ENCODE measurements around the gene C12orf43.

Gene C12orf43

GRCh38 chr12:120994589-120995337, 21.5 kb downstream of the C12orf43 start:
- H3K36me3 Mint-ChIP-seq: no peaks in the 10 kb centered on the region
- no peaks in the 10 kb centered on the region for H3K4me1 Mint-ChIP-seq
- peaks cover 5% of the 10 kb centered on the region for H3K9me3 Mint-ChIP-seq
- no peak overlapping the region for H3K27ac Mint-ChIP-seq
- no peak overlapping the region for H3K4me3 Mint-ChIP-seq
- ATAC-seq (no peak), DNase-seq (ENCODE audit: low spot score in 2 of 2) (no peak)

DNA sequence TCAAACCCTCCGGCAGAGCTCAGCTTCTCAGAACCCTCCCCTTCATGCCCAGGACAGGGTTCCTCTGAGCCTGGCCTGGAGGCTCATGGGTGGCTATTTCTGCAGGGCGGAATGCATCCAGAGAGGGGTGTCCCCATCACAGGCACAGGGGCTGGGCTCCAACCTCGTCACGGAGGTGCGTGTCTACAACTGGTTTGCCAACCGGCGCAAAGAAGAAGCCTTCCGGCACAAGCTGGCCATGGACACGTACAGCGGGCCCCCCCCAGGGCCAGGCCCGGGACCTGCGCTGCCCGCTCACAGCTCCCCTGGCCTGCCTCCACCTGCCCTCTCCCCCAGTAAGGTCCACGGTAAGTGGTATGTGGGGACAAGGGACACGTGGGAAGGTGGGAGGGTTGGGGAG, 22.2 kb downstream of the C12orf43 start:
- peaks cover 5% of the 10 kb centered on the region for H3K9me3 Mint-ChIP-seq

GRCh38 chr12:120993496-120993895, 22.8 kb downstream of the C12orf43 start:
- H3K27ac Mint-ChIP-seq: no peak overlapping the region
- no peaks in the 10 kb centered on the region for H3K4me1 Mint-ChIP-seq
- H3K9me3 Mint-ChIP-seq: peaks cover 5% of the 10 kb centered on the region
- DNase-seq (ENCODE audit: low spot score in 2 of 2) (no peak), ATAC-seq (no peak)
- H3K36me3 Mint-ChIP-seq: no peaks in the 10 kb centered on the region
- no peak overlapping the region for H3K4me3 Mint-ChIP-seq

More for the DNA sequence above, 22.2 kb downstream of the C12orf43 start:
- H3K4me1 Mint-ChIP-seq: no peaks in the 10 kb centered on the region
- H3K4me3 Mint-ChIP-seq: no peak overlapping the region
- no peak for DNase-seq (ENCODE audit: low spot score in 2 of 2)
- ATAC-seq: no peak
- no peak overlapping the region for H3K27ac Mint-ChIP-seq
- H3K36me3 Mint-ChIP-seq: no peaks in the 10 kb centered on the region

GRCh38 chr12:120992989-120993388, 23.3 kb downstream of the C12orf43 start:
- Mint-ChIP-seq H3K4me3 (no peak overlapping the region), H3K9me3 (peaks cover 5% of the 10 kb centered on the region), H3K27ac (no peak overlapping the region), H3K36me3 (no peaks in the 10 kb centered on the region), H3K4me1 (no peaks in the 10 kb centered on the region)
- ATAC-seq: no peak
- no peak for DNase-seq (ENCODE audit: low spot score in 2 of 2)

GRCh38 chr12:120991965-120992364, 24.3 kb downstream of the C12orf43 start:
- Mint-ChIP-seq H3K36me3 (no peaks in the 10 kb centered on the region), H3K4me1 (no peaks in the 10 kb centered on the region), H3K27ac (no peak overlapping the region), H3K4me3 (no peak overlapping the region), H3K9me3 (peaks cover 5% of the 10 kb centered on the region)
- DNase-seq (ENCODE audit: low spot score in 2 of 2): no peak
- ATAC-seq: no peak

- Mint-ChIP-seq H3K9me3 (peaks cover 5% of the 10 kb centered on the region), H3K27ac (no peak overlapping the region), H3K4me3 (no peak overlapping the region), H3K36me3 (no peaks in the 10 kb centered on the region), H3K4me1 (no peaks in the 10 kb centered on the region)
- ATAC-seq (no peak), DNase-seq (ENCODE audit: low spot score in 2 of 2) (no peak)
Observed at GRCh38 chr12:120990487-120991055, 25.7 kb downstream of the C12orf43 start.

- no peak for DNase-seq (ENCODE audit: low spot score in 2 of 2)
- no peak for ATAC-seq
- Mint-ChIP-seq H3K4me1 (no peaks in the 10 kb centered on the region), H3K36me3 (no peaks in the 10 kb centered on the region), H3K9me3 (no peaks in the 10 kb centered on the region), H3K27ac (no peak overlapping the region), H3K4me3 (no peak overlapping the region)
Observed at GRCh38 chr12:120989687-120990086, 26.6 kb downstream of the C12orf43 start.

DNA sequence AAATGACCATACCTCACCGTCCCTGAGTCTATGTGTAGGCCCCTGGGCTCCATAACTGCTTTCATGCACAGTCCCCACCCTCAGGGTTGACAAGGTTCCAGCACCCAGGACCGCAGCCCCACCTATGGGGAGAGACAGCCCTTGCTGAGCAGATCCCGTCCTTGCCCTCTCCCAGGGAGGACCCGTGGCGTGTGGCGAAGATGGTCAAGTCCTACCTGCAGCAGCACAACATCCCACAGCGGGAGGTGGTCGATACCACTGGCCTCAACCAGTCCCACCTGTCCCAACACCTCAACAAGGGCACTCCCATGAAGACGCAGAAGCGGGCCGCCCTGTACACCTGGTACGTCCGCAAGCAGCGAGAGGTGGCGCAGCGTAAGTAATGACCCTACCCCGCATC, 27.6 kb downstream of the C12orf43 start:
- ATAC-seq (no peak), DNase-seq (ENCODE audit: low spot score in 2 of 2) (no peak)
- Mint-ChIP-seq H3K9me3 (no peaks in the 10 kb centered on the region), H3K4me3 (no peak overlapping the region), H3K4me1 (no peaks in the 10 kb centered on the region), H3K36me3 (no peaks in the 10 kb centered on the region), H3K27ac (no peak overlapping the region)

- ATAC-seq: no peak
- H3K9me3 Mint-ChIP-seq: no peaks in the 10 kb centered on the region
Observed at GRCh38 chr12:120988234-120988633, 28.1 kb downstream of the C12orf43 start.

DNA sequence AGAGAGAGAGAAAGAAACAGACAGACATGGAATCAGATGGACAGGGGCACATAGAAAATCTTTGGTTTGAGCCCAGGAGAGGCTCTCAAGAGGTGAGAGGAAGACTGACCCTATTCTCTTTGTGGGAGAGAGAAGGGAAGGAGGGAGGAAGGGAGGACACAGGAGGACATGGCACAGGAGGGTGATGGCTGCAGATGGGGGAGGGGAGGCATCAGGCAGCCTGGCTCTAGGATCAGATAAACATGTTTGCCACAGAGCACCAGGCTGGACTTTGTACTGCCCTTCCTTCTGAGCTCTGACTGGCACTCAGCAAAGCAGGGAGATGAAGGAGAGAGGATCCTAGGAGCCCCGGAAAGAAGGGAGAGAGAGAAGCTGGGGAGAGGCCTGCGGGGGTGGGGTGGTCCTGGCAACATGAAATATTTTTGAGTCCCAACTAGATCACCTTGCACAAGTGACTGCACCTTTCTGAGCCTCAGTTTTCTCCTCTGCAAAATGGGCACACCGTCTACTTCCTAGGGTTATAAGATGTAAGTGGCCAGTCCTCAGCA, 31.9 kb downstream of the C12orf43 start:
- Mint-ChIP-seq H3K36me3 (no peaks in the 10 kb centered on the region), H3K4me3 (no peak overlapping the region), H3K27ac (no peak overlapping the region), H3K4me1 (no peaks in the 10 kb centered on the region), H3K9me3 (no peaks in the 10 kb centered on the region)
- DNase-seq (ENCODE audit: low spot score in 2 of 2) (no peak), ATAC-seq (no peak)

More at GRCh38 chr12:120988234-120988633, 28.1 kb downstream of the C12orf43 start:
- no peak overlapping the region for H3K27ac Mint-ChIP-seq
- no peak for DNase-seq (ENCODE audit: low spot score in 2 of 2)
- no peaks in the 10 kb centered on the region for H3K4me1 Mint-ChIP-seq
- no peaks in the 10 kb centered on the region for H3K36me3 Mint-ChIP-seq
- no peak overlapping the region for H3K4me3 Mint-ChIP-seq

DNA sequence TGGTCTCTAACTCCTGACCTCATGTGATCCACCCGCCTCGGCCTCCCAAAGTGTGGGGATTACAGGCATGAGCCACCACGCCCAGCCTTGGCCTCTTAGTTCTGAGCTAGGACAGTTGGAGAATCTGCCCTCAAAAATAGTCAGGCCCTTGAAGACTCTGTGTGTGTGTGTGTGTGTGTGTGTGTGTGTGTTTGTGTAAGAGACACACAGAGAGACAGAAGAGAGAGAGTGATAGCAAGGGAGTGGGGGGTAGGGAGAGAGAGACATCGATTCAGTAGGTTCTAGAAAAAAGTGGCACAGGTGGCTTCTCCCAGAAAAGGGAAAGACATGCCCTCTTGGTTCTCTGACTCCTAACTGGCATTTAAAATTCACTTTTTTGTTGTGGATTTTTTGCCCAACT, 32.5 kb downstream of the C12orf43 start:
- H3K27ac Mint-ChIP-seq: no peak overlapping the region
- ATAC-seq: no peak
- DNase-seq (ENCODE audit: low spot score in 2 of 2): no peak
- no peak overlapping the region for H3K4me3 Mint-ChIP-seq
- no peaks in the 10 kb centered on the region for H3K4me1 Mint-ChIP-seq
- no peaks in the 10 kb centered on the region for H3K9me3 Mint-ChIP-seq
- H3K36me3 Mint-ChIP-seq: no peaks in the 10 kb centered on the region

DNA sequence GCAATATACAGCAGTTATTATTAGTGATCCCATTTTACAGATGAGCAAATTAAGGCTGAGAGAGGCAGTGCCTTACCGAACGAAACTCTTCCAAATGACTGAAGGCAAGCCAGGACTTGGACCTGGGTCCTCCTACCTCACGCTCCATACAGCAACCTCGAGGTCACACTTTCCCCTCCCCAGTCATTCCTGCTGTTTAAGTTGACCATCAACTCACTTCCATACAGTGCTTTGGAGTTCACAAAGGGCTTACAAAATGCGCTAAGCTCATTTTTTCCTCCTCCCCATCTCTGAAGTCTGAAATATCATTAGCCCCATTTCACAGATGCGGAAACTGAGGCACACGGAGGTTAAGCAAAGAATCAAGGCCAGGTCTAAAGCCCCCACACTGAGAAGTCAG, 33.6 kb downstream of the C12orf43 start:
- Mint-ChIP-seq H3K9me3 (no peaks in the 10 kb centered on the region), H3K27ac (no peak overlapping the region), H3K4me1 (no peaks in the 10 kb centered on the region), H3K36me3 (no peaks in the 10 kb centered on the region), H3K4me3 (no peak overlapping the region)
- ATAC-seq: no peak
- no peak for DNase-seq (ENCODE audit: low spot score in 2 of 2)

DNA sequence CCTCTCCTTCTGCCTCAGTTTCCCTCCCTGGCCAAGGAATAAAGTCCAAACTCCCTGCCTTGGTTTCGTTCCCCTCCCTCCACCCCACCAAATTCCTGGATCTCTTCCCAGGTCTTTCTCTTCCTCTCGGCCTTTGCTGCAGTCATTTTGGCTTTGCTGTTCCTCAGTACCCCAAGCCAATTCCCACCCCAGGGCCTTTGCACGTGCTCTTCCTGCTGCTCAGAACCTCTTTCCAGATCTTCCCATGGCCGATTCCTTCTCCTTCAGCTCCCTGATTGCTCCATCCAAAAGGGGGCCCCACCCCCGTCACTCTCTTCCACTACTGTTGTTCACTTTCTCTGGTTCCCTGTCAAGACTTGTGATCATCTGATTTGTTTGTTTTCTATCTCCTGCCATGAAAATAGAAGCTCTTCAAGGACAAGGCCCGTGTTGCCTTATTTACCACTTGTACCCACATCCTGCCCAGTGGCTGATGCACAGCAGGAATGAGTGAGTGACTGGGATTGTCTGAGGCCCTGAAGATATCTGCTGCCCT, 34.8 kb downstream of the C12orf43 start:
- DNase-seq (ENCODE audit: low spot score in 2 of 2) (no peak), ATAC-seq (no peak)
- Mint-ChIP-seq H3K4me1 (no peaks in the 10 kb centered on the region), H3K27ac (no peak overlapping the region), H3K36me3 (no peaks in the 10 kb centered on the region), H3K4me3 (no peak overlapping the region), H3K9me3 (no peaks in the 10 kb centered on the region)

DNA sequence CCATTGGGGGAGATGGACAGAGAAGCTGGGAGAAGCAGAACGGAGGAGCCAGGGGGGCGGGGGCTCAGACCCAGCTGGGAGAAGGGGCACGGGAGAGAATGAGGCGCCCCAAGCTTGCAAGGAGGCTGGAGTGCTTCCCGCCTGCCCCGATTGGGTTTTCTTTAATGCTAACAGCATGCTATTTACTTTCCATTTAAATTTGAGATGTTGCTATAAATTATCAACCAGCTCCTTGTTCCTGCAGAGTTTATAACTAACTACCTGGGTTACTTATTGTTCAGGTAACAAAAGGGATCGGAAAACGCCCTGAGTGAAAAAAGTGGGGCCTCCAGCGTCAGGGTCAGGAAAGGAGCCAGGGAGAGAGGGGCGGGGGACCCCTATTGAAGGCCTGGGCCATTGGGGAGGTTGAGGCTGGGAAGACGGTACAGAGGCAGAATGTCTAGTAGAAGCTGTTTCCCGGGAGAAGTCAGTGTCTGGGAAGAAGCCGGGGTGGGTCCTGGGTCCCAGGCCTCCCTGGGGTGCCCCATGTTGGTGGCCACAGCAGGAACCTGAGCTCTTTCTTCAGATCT, 35.4 kb downstream of the C12orf43 start:
- Mint-ChIP-seq H3K4me3 (no peak overlapping the region), H3K27ac (no peak overlapping the region)

DNA sequence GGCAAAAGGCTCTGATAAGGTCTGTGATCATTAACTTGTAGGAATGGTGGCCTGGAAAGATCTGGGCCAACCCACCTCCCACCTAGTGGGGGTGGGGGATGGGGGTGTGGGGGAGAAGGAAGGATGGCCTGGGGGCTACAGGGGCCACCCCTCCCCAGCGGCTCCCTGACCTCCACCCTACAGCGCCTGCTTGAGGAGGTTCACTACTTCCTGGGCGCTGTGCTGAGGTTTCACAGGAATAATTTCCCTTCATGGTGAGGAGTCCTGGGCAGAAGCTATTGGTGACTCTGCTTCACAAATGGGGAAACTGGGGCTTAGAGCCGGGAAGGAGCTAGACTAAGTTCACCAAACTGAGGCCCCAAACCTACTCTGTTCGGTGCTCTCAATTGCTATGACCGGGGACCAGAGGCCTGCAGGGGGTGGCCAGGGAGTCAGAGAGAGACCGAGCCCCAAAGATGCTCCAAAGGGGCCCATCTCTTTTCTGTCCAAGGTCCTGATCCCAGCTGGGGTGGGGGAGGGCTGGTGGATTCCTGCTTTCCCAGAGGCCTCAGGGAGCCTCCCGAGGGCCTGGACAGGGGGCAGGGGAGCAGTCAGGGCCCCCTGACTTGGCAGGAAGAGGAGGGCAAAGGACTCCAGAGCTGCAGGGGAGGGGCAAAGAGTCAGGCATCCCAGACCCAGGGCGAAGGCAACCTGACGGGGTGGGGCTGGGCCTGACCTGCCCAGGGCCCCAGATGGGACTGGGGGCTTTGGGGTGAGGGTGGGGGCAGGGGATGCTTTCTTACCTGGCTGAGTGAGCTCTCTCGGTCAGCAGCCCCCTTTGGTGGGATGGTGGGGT, 36.2 kb downstream of the C12orf43 start:
- H3K4me3 Mint-ChIP-seq: no peak overlapping the region
- no peaks in the 10 kb centered on the region for H3K4me1 Mint-ChIP-seq
- DNase-seq (ENCODE audit: low spot score in 2 of 2) (no peak), ATAC-seq (no peak)
- no peaks in the 10 kb centered on the region for H3K36me3 Mint-ChIP-seq
- no peak overlapping the region for H3K27ac Mint-ChIP-seq
- H3K9me3 Mint-ChIP-seq: no peaks in the 10 kb centered on the region

More for the DNA sequence above, 35.4 kb downstream of the C12orf43 start:
- Mint-ChIP-seq H3K9me3 (no peaks in the 10 kb centered on the region), H3K4me1 (no peaks in the 10 kb centered on the region), H3K36me3 (no peaks in the 10 kb centered on the region)
- ATAC-seq (no peak), DNase-seq (ENCODE audit: low spot score in 2 of 2) (no peak)
